Putamen (tissue), 1 donor: ENCODE results near the gene ABCA4.
"Not testable (repeated sequence)": the region's sequence is repeated elsewhere in the genome, so short reads cannot be mapped to it uniquely, and the experiment has no call there.

Experiments
- DNase-seq: peaks from one replicate; pipeline ENCODE4 v3.0.0-alpha.2; 2016; ENCODE audit warnings: low spot score

Gene ABCA4

DNA sequence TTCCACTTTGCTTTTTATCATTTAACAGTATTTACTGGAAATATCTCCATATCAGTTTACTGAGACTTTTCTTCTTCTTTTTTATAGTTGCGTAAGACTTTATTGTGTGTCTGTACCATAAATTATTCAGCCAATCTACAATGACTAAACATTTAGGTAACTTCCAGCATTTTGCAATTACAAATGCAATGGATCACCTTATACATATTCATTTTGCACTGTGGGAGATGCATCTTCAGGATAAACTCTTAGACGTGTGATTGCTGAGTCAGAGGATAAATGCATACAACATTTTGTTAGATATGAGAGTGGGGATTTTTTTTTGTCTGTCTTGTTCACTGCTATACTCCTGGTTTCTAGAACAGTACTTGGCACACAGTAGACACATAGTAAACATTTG, 116.0 kb downstream of the ABCA4 start:
- no peak for DNase-seq

- DNase-seq: no peak
Observed at GRCh38 chr1:94002046-94002787, 118.7 kb downstream of the ABCA4 start.

DNA sequence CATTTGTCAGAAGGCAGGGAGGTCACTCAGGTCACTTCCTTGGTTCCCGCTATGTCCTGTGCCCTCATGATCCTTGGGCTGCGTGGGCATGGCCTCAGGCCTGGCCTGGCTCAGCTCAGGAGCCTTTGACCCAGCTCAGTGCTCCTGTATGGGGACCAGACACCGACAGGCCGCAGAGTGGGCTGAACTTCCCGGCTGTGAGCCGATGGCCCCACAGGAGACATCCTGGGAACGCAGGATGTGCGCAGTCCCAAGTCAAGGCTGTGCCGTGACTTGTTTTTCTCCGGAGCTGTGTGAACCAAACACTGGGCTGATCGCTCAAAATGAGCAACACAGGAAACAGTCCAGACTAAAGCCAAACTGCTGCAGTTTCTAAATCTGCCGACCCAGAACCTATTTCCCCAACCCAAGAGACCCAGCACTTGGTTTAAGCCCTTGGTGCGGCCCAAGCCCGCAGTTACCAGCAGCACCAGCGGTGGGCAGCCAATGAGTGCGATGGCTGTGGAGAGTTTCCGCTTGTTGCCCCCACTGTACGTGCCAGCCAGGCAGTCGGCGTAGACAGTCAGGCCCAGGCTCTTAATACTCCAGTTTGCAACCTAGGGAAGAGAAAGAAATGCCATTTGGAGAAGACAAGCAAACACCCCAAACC, 119.4 kb downstream of the ABCA4 start:
- no peak for DNase-seq

DNA sequence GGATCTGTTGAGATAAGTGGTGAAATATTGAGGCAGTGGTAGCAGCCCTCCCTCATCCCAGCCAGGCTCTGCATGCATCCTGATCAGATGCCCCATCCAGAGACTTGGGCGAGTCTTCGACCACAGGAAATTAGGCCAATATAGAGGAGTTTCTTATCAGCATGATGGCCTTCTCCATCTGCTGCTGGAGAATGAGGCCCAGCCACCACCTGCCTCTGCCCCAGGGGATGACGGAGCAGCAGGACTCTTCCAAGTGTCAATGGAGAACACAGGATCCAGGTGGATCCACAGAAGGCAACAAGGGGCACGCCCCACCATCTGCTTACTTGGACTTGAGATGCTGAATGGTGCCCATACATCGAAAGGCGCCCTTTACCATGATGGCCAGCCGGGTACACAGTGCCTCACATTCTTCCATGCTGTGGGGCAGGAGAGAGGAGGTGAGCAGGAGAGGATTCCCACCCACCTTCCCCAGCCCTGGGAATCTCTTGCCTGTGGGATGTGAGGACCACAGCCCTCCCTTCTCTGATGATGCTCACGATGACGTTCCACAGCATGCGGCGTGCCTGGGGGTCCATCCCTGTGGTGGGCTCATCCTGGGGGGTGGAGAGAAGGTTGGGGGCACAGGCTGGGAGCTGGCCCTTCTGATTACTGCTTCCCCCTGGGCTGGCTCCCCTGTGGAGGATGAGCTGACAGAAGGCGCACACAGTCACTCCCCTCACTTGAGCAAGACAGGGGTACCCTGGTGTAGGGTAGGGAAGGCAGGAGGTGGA, 120.3 kb downstream of the ABCA4 start:
- no peak for DNase-seq

GRCh38 chr1:93999840-94000415, 121.0 kb downstream of the ABCA4 start:
- DNase-seq: no peak

DNA sequence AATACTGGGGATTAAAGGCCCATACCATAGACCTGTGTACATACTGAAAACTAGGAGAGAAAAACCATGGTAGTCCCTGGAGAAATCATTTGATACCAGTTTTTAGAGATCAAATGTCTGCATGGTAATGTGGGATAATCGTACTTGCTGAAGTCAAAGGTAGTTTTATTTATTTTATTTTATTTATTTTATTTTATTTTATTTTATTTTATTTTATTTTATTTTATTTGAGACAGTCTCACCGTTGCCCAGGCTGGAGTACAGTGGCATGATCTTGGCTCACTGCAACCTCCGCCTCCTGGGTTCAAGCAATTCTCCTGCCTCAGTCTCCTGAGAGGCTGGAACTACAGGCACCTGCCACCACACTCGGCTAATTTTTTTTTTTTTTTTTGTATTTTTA, 122.4 kb downstream of the ABCA4 start:
- not testable (repeated sequence) for DNase-seq

DNA sequence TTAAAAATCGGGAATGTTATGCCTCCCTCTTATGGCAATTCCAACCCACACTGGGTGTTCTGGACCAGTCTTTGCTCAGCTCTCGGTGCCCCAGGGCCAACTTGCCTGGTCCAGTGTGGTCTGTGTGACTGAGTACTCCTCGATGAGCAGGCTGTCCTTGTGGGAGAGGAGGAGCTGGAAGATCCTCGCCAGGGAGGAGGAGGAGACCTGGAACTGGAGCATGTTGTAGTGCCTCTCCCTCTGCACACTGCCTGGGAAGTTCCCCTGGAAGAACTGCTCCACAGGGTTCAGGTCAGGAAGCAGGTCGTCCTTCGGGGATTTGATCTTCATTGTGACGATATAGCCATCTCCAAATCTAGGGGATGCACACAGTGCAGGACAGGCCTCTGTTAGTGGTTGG, 123.2 kb downstream of the ABCA4 start:
- no peak for DNase-seq

DNA sequence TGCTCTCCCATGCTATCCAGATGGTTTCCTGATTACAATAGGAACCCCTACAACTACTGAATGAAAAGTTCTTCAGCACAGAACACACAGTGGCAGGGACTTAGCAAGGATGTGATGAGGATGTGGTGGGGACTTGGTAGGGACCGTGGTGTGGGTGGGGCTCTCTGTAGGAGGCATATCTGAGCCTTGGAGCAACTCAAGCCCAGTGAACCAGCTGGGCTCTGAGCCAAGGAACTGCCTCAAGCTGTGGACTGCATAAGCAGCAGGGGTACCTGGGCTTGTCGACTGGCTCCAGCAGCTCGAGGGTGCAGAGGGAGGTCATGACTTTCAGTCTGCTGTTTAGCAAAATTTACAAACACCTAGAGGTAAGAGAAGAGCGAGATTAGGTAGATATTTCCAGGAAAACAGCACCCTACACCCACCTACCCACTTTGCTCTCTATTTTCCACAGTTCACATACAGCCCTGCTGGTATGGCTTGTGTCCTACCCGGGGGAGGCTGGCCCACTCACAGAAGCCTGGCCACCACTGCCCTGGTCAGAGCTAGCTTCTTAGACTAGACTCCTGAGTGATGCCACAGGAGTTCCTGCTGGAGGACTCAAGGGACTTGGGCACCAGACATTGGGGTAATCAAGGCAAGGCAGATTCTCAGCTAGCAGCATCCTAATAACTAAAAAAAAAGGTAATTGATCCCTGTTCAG, 125.0 kb downstream of the ABCA4 start:
- DNase-seq: no peak

DNA sequence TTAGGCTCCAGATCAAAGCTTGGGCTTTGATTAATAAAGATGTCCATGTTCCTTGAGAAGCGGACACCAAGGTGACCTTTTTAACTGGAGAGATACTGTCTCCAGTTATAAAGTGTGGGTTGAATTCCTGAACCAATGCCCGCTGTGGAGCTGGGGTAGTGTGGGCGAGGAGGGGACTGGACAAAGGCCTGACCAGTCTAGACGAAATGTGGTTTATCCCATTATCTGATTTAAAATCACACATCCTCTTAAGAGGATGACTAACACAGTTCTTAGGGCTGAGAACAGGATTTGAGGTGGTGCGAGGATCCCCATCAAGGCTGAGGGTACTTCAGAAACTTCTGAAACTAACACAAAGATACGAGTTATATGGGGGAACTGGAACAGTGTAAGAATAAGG, 127.2 kb downstream of the ABCA4 start:
- DNase-seq: no peak

- no peak for DNase-seq
Observed at GRCh38 chr1:93992954-93993353, 128.0 kb downstream of the ABCA4 start.

DNA sequence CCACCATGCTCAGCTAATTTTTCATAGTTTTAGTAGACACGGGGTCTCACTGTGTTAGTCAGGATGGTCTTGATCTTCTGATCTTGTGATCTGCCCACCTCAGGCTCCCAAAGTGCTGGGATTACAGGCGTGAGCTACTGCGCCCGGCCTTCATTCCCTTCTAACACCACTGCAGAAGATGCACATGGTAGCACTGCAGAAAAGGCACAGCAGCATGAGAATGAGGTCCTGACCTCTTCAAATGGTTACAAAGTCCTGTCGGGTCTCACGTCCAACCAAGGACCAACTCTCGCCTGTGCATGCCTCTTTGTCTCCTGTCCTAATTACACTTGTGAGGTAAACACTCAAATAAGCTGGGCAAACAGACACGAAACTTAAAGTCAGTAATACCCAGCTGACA, 128.8 kb downstream of the ABCA4 start:
- no peak for DNase-seq

- DNase-seq: no peak
Observed at GRCh38 chr1:93991271-93991670, 129.7 kb downstream of the ABCA4 start.

DNA sequence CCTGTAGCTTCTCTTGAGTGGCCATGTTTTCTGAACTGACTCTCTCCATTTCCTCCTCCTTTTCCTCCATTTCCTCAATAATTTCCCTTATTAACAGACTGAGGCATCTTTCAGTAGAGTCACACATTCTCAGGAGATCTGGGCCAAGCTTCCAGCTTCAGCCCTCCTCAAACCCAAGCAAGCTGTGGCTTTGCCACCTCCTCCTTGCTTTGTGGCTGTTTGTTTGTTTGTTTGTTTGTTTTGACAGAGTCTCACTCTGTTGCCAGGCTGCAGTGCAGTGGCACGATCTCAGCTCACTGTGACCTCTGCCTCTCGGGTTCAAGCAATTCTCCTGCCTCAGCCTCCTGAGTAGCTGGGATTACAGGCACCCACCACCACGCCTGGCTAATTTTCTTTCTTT, 130.5 kb downstream of the ABCA4 start:
- not testable (repeated sequence) for DNase-seq

DNA sequence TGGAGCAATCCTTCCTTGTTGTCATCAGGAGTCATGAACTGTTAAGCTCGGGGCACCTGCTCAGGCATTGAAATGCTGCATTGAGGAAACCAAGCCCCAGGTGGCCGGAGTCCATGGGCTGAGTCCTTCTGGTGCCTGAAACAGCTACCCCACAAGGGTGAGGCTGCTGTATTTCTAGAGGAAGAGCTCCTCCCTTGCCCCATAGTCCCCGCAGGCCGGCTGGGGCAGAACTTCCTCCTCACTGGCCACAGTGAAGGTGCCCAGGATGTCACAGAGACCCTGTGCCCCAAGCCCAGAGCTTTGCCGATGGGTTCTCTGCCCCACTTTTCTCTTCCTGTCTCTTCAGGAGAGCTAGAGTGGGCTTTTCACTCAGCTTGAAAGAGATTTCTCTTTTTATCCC, 130.9 kb downstream of the ABCA4 start:
- no peak for DNase-seq

DNA sequence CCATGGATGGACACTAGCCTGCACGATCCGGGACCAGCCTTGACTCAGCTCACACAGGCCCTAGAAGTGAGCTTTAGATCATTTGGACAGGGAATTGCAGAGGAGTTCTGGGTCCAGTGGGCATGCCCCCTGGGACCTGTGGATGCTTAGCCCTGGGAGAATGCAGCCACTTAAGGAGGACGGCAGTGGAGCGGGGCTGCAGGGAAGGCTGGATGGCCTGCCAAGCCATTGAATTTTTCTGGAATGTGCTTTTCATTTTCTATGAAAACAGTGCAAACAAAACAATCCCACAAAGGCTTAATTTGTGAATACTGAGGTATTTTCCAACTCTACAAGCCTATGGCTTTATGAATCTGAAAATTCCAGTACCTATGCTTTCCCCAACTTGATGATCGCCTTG, 131.3 kb downstream of the ABCA4 start:
- DNase-seq: no peak

- DNase-seq: no peak
Observed at GRCh38 chr1:93988634-93989350, 132.2 kb downstream of the ABCA4 start.

DNA sequence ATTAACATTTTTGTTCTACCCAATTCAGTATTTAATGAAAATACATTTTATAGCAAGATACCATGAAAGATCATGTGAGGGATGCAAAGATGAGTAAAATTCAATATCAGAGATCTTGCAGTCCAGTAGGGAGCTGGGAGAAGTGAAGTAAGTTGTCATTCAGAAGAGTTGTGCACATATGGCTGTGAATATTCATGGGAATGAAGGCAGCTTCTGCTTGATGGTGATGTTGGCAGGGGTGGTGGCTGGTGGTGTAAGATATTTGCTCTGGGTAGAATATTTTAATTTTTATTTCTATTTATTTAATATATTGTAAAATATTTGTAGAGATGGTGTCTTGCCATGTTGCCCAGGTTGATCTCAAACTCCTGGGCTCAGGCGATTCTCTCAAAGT, 139.7 kb downstream of the ABCA4 start:
- no peak for DNase-seq

- DNase-seq: no peak
Observed at GRCh38 chr1:93980320-93981273, 140.4 kb downstream of the ABCA4 start.

- no peak for DNase-seq
Observed at GRCh38 chr1:93979718-93980319, 141.1 kb downstream of the ABCA4 start.
